ENCODE measurements around the gene ELOVL5.

DNA sequence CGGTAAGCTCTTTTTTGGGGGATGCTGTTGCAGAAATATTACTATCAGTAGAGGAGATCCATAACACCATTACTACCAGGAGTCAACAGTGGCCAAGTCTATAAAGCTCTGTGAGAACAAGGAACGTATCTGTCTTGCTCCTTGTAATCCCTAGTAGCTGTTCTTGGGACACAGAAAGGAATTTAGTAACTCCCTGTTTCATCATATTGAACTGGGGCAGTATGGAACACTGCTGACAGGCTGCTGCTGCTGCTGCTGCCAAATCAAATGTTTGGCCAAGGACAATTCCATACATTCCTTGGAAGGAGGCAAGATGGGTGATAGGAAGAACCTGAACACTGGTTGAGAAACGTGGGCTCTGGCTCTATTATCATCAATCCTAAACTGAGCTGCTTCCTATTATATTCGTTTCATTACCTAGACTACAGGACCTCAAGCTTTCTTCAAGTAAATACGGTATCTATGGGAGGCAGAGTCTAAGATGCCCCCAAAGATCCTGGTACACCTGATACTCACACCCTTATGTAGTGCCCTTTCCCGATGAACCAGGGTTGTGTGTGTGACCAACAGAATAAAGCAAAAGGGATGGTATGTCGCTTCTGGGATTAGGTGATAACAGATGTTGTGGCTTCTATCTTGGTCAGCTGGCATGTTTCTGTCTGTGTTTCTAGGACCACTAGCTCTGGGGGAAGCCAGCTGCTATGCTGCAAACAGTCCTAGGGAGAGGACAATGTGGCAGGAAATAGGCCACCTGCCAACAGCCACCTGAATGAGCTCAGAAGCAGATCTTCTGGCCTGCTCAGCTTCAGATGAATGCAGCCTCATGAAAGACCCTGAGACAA is 39.5 kb downstream of the ELOVL5 start:
- TF ChIP-seq, protein P1, sequence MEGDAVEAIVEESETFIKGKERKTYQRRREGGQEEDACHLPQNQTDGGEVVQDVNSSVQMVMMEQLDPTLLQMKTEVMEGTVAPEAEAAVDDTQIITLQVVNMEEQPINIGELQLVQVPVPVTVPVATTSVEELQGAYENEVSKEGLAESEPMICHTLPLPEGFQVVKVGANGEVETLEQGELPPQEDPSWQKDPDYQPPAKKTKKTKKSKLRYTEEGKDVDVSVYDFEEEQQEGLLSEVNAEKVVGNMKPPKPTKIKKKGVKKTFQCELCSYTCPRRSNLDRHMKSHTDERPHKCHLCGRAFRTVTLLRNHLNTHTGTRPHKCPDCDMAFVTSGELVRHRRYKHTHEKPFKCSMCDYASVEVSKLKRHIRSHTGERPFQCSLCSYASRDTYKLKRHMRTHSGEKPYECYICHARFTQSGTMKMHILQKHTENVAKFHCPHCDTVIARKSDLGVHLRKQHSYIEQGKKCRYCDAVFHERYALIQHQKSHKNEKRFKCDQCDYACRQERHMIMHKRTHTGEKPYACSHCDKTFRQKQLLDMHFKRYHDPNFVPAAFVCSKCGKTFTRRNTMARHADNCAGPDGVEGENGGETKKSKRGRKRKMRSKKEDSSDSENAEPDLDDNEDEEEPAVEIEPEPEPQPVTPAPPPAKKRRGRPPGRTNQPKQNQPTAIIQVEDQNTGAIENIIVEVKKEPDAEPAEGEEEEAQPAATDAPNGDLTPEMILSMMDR (IDR thresholded peaks at IDR 0.05), result no peak
- TF ChIP-seq EZH2 (IDR thresholded peaks at IDR 0.05), result no peak

All from neural progenitor cell (in vitro differentiated cells).